GM06990 (cell line): ENCODE results near the gene MPP1.

Source experiments
- DNase-seq: peaks from one replicate; pipeline ENCODE4 v3.0.0-alpha.2; 2011; ENCODE audit not compliant: insufficient read length; ENCODE audit errors: extremely low read depth
- H3K27me3 ChIP-seq: replicated peaks from 2 replicates; pipeline ENCODE4 v1.6.0; 2011; ENCODE audit warnings: low read length; ENCODE audit not compliant: control insufficient read depth, insufficient read depth
- H3K36me3 ChIP-seq: 2 replicates; pipeline ENCODE4 v1.5.1; 2011; ENCODE audit warnings: low read length; ENCODE audit not compliant: control insufficient read depth, insufficient read depth
- H3K4me3 ChIP-seq: replicated peaks from 2 replicates; pipeline ENCODE4 v1.5.1; 2011; ENCODE audit warnings: low read depth, mild to moderate bottlenecking, control low read depth, low read length
- TF ChIP-seq, protein P1 (sequence below): IDR thresholded peaks from 2 replicates; pipeline ENCODE4 v1.5.1; 2011; ENCODE audit warnings: low read length, control low read depth, mild to moderate bottlenecking, inconsistent platforms; ENCODE audit not compliant: insufficient read depth, poor library complexity, severe bottlenecking

The MPP1 gene

GRCh38 chrX:154784149-154784995 is 20.9 kb downstream of the MPP1 start:
- DNase-seq: no peak
- no peaks in the 10 kb centered on the region for H3K36me3 ChIP-seq
- no peaks in the 10 kb centered on the region for H3K27me3 ChIP-seq
- TF ChIP-seq, protein P1, sequence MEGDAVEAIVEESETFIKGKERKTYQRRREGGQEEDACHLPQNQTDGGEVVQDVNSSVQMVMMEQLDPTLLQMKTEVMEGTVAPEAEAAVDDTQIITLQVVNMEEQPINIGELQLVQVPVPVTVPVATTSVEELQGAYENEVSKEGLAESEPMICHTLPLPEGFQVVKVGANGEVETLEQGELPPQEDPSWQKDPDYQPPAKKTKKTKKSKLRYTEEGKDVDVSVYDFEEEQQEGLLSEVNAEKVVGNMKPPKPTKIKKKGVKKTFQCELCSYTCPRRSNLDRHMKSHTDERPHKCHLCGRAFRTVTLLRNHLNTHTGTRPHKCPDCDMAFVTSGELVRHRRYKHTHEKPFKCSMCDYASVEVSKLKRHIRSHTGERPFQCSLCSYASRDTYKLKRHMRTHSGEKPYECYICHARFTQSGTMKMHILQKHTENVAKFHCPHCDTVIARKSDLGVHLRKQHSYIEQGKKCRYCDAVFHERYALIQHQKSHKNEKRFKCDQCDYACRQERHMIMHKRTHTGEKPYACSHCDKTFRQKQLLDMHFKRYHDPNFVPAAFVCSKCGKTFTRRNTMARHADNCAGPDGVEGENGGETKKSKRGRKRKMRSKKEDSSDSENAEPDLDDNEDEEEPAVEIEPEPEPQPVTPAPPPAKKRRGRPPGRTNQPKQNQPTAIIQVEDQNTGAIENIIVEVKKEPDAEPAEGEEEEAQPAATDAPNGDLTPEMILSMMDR: no peak
- no peak overlapping the region for H3K4me3 ChIP-seq

- DNase-seq: no peak
- TF ChIP-seq, protein P1: no peak
- Histone ChIP-seq H3K36me3 (no peaks in the 10 kb centered on the region; the same call in 1 of the 2 replicates), H3K27me3 (no peaks in the 10 kb centered on the region), H3K4me3 (no peak overlapping the region)
These were observed 24.3 kb downstream of the MPP1 start for GRCh38 chrX:154780968-154781367.

DNA sequence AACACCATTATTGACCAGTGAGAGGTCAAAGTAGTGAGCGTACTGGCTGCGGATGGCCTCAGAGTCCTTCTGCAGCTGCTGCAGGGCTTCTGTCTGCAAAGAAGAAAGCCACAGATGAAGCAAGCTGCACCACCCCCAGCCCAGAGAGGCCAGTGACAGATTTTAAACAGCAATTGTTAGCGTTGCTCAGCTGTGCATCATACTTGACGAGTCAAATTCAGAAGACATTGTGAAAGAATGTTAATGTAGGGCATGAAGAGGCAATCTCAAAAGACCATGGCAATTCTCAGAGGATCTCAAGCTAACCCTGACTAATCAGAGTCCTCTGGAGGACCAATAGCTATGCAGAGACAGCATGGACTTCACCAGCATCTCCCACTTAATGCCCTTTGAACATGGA is 26.0 kb downstream of the MPP1 start:
- no peak overlapping the region for H3K4me3 ChIP-seq
- peaks cover 5% of the 10 kb centered on the region for H3K36me3 ChIP-seq
- H3K27me3 ChIP-seq: no peaks in the 10 kb centered on the region
- TF ChIP-seq, protein P1: no peak
- no peak for DNase-seq

- Histone ChIP-seq H3K4me3 (no peak overlapping the region), H3K27me3 (no peaks in the 10 kb centered on the region), H3K36me3 (peaks cover 7% of the 10 kb centered on the region)
- no peak for DNase-seq
- TF ChIP-seq, protein P1: no peak
These were observed 28.5 kb downstream of the MPP1 start for GRCh38 chrX:154776753-154777152.

- no peak for DNase-seq
- H3K36me3 ChIP-seq: peaks cover 7% of the 10 kb centered on the region
These were observed 29.6 kb downstream of the MPP1 start for GRCh38 chrX:154775419-154776349.

More at GRCh38 chrX:154775419-154776349, 29.6 kb downstream of the MPP1 start:
- TF ChIP-seq, protein P1: no peak
- no peaks in the 10 kb centered on the region for H3K27me3 ChIP-seq
- H3K4me3 ChIP-seq: no peak overlapping the region
